Measurements from ENCODE around the gene RSPH1.

The RSPH1 gene

DNA sequence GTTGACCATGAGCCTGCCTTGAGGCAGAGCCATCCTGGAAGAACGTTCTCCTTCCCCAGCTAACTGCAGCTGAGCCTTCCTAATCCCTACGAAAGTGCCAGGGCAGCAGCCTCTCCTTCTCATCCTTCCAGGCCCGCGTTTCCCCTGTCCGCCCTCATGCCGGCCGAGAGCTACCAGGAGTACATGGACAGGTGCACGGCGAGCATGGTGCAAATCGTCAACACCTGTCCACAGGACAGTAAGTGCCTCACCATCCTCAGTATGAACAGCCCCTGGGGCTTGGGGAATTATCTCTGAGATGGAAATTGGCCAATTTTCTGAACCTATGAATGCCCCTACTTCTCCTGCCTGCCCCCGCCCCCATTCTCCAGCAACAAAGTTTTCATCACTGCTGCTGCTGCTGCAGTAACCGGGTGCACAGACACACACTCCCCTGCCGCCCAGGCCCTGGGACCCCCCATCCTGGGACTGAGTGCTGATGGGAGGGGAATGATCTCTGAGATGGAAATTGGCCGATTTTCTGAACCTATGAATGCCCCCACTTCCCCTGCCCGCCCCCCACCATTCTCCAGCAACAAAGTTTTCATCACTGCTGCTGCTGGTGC lies 52.7 kb downstream of the RSPH1 start:
- no peak for DNase-seq

DNA sequence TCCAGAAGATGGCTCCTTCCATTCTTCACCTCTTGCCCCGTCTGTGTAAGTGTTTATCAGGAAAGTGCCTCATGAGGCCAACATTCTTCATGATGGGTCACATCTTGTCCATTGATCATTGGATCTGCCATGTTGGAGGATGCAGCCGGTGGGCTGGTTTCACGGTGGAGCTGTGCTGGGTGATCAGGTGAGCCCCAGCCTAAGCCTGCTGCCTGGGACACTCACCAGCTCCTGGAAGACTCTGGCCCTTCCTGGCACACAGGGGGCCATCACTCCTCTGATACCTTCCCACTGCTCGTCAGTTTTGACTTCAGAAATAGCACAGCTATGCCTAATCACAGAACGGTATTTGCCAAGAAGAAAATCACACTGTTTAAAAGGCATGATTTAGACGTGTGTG lies 54.1 kb downstream of the RSPH1 start:
- DNase-seq, result no peak

DNA sequence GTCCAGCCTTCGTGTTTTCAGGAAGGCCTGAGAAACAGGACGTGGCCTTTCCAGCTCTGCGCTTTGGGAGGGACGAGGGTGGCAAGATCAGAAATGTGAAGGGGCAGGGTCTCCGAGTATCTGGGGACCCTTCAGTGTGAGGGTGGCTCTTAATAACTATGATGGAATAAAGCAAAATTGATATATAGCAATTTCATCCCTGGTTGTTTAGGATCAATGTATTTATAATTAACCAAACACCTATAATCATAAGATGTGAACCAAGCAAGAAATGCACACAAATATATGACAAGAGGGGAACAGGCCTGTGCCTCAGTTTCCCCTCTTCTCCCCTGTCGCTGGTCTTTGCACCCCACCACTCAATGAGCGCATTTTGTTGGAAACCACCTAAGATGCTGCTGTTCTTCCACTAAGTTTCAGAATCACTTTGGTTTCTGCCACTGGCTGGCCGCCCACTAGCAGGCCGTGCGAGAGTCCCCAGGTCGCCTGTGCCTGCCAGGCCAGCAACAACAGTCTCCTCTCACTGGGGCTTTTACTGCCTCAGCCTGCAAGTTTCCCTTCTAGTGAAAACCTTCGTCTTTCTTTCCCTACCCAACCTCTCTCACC lies 55.7 kb downstream of the RSPH1 start:
- DNase-seq, result no peak

DNA sequence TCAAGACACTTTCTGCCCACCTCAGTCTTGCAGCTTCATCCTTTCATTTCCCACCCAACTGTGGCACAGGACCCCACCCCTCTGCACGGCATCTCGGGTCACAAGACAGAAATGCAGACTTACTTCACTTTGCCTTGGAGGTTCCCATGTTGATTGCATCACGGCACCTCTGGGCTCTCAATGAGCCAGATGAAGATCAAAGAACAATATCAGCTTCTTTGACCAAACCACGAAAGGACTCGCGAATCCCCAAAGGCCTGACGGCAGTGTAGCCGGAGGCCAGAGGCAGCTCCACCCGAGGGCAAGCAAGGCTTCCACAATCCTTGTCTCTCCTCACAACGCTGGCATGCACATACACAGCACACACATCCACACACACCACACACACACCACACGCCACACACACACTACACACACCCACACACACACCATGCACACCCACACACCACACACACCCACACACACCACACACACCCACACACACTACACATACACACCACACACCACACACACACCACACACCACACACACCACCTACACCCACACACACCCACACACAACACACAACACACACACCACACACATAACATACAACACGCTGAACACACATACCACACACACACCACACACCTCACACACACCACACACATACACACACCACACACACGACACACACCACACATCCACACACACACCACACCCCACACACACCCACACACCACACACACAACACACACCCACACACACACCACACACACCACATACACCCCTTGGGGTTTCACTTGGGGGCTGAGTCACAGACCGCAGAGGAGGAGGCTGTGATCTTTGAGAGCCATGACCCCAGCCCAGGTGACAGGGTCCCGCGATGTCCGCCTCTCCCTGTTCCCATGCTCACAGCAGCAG lies 56.5 kb downstream of the RSPH1 start:
- DNase-seq, result no peak

DNA sequence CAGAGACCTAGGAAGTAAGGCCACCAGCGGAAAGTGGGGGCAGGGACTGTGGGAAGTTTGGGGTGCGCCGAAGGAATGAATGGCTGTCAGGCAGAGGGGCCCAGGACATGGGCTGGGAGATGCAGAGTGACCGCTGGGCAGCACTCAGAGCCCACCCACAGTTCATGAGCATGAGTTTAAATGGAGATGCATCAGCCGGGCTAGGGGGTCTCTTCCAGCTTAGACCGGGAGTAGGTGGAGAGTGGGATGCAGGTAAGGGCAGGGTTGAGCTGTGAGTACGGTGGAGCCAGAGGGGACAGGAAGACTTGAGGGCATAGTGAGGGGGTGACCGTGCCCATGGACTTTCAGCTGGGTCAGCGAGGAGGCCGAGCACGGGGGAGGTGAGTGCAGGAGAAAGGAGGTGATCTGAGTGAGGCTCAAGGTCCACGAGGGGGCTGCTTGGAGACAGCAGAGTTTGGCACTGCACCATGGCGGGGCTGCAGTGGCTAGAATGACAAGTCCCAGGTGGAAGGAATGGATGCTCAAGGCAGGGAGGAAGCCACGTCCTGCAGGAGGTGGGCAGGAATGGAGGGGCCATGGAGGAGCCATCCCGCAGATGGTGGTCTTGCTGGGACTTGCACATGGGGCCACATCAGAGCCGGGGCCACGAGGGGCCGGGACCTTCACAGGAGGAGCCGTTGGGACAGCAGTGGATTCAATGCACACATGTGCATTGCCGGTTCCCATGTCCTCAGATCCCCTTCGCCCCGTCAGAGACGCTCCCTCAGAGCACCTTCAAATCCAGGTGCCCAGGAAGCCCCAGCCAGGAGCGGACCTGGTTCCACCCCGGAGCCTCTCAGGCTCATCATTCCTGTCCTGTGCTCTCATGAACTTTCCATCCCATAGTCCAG lies 57.5 kb downstream of the RSPH1 start:
- DNase-seq, result no peak

DNA sequence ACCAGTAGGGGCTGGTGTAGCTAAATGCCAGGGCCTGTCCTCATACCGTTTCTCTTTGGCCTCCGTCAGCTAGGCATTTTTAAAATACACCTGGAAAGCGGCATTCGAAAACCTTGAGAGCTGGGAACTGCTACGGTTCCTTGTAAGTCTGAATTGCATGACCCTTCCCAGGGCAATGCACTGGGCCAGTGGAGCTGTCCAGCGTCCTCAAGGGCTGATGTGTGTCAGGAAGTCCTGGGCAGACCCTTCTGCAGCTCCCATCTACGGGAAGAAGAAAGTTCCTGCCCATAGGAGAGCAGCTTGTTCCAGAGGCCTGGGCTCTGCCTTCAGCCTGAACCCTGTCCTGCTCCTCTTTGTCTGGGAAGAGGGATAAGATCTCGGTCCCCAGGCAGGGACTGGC lies 58.2 kb downstream of the RSPH1 start:
- DNase-seq, result no peak

DNA sequence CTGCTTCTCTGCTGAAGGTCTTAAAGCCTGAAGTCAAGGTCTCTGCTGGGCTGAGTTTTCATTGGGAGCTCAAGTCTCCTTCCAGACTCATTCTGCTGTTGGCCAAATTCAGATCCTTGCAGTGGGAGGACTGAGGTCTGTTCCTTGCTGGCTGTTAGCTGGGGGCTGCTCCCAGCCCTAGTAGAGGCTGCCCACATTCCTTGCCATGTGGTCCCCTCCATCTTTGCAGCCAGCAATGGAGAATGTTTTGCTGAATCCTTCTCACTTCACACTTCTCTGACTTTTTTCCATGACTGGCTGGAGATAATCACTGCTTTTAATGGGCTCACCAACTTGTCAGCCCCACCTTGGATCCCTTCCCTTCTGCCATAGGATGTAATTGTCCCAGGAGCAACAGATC lies 59.1 kb downstream of the RSPH1 start:
- no peak for DNase-seq

DNA sequence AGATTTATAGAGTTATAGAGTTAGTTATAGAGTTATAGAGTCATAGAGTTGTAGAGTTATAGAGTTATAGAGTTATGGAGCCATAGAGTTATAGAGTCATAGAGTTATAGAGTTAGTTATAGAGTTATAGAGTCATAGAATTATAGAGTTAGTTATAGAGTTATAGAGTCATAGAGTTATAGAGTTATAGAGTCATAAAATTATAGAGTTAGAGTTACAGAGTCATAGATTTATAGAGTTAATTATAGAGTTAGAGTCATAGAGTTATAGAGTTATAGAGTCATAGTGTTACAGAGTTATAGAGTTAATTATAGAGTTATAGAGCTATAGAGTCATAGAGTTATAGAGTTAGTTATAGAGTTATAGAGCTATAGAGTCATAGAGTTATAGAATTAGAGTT lies 60.2 kb downstream of the RSPH1 start:
- no peak for DNase-seq

DNA sequence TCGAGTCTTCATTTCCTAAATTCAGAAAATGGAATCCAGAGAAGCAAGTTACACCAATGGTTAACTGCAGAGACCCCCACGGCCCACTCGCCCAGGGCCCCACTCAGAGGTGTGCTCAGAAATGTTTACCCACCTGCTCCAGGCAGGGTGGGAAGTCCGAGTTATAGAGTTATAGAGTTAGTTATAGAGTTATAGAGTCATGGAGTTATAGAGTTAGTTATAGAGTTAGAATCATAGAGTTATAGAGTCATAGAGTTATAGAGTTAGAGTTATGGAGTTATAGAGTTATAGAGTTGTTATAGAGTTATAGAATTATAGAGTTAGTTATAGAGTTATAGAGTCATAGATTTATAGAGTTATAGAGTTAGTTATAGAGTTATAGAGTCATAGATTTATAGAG lies 60.6 kb downstream of the RSPH1 start:
- no peak for DNase-seq

DNA sequence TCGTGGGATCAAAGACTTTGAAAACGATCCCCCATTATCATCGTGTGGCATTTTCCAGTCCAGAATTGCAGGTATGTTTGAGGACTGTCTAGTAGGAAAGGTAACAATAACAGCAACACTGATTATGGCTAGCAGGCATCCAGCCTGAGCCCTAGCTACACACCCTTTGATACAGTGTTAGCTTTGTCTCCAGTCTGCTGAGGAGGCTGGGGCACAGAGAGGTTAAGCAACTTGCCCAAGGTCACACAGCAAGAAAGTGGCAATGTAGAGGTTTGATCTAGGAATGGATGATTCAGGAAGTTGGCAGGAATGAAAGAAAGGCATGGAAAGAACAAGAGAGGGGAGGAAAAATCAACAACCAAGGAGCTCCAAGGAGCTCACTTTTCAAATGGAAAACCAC lies 61.1 kb downstream of the RSPH1 start:
- no peak for DNase-seq

DNA sequence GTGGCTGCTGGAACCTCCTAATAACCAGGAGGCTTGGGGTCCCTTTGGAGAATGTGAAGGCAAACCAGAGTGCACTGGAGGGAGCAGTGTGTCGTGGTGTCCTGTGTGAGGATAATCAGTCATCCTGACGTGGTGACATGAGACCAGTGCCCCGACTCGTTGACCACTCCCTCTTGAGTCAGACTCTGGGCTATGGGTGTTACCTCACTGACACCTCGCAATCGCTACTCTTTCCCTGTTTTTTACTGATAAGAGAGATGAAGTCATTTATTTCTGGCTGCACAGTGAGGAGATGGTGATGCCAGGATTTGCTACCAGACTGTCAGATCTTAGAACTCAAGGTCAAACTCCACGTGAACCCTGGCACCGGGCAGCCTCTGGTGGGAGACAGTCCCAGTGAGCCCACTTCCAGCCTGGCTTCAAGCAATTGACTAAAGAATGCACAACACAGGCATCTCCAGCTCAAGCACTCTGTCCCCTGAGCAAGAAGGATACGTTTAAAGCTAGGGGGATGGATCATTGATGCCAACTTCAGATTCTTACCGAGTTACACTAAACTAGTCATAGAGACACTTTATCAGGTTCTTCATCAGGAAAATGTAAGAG lies 62.0 kb downstream of the RSPH1 start:
- no peak for DNase-seq

DNA sequence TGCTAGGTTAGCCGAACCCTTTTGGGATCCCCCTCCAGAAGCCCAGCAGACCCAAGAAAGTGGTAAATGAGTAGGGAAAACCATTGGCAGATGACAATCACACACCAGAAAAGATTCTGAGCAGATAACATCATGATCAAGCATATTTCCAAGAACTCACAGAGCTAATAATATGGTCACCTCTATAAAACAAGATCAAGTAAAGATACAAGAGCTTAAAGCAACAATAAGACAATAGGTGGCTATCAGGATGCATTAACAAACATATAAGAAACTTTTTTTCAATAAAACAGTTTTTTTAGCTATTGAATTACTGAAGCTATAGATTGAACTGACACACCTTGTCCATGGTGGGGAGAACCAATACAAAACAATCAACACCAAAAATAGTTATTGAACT lies 63.3 kb downstream of the RSPH1 start:
- DNase-seq, result no peak

DNA sequence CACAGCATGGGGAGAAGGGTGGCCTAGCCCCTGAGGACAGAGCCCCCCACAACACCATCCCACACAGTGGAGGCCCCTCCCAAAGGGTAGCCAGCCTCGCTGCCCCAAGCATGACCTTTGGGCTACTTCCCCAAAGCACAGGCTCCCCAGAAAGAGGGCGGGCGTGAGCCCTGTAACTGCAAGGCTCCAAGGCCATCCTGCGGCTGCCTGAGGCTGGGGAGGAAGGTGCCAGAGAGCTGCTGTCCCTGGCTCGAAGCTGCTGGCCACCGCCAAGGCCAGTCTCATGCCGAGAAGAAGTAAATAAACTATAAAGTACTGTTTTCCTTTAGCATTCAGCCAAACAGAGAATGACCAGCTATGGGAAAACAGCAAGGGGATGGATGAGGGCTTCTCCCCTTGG lies 64.8 kb downstream of the RSPH1 start:
- DNase-seq, result no peak

DNA sequence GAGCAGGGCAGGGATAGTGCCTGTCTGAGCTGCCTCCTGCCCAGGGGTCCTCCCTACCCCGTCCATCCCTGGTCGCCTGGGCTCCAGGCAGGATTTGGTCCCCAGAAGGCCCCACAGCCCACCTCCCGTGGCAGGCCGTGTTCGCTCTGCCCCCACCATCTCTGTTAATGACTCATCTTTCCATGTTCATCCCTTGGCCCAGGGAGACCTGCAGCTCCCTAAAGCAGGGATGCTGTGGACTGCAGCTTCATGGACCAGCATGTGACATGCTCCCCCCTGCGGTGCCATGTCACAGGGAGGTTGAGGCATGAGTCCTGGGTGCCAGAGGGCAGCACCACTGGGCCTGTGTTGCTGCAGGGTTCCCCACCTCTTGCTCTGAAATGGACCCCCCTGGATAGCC lies 65.5 kb downstream of the RSPH1 start:
- DNase-seq, result no peak

DNA sequence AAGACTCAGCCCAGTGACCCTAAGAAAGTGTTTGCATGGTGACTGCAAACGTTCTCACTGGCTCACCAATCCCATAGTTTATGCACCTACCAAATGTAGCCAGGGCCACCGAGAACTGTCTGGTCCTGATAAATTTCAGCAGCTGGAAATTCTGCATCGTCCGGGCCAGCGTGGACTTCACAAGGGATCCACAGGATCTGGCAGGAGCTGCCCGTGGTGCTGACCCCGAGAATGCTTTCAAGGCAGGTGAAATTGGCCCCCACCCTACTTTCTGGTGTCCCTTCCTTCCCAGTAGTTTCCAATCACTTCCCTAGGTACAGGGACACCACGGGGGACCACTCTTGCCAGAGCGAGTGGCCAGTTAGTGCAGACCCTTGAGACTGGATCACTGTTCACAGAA lies 66.2 kb downstream of the RSPH1 start:
- no peak for DNase-seq

DNA sequence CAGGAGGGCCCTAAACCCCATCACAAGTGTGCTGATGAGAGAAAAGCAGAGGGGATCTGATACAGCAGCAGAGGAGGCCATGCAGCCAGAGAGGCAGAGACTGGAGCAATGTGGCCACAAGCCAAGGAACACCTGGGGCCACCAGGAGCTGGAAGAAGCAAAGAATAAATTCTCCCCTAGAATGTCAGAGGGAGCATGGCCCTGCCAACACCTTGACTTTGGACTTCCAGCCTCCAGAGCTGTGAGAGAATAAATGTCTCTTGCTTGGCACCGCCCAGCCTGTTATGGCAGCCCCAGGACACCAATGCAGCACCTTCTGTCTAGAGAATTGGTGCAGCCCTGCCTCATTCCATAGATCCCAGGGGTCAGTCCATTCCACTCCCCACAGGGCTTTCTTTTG lies 67.0 kb downstream of the RSPH1 start:
- DNase-seq, result no peak

DNA sequence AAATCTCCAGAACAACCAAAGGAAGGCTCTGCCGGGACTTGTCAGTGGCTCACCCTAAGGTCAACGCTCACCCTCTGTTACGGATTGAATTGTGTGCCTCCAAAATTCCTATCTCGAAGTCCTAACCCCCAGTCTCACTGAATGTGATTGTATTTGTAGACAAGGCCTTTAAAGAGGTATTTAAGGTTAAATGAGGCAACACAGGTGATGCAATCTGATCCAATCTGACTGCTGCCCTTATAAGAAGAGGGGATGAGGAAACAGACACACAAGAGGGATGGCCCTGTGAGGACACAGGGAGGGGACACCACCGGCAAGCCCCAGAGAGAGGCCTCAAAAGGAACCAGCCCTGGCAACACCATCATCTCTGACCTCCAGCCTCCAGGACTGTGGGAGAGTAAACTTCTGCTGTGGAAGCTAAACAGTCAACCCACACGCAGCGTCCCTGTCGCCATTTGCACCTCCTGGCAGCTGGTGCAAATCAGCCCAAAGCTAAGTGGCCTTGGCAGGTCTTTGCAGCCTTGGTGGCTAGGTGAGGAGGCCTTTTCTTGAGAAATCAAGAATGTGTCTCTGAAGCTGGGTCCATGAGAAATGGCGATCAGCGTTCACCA lies 68.1 kb downstream of the RSPH1 start:
- DNase-seq, result no peak

DNA sequence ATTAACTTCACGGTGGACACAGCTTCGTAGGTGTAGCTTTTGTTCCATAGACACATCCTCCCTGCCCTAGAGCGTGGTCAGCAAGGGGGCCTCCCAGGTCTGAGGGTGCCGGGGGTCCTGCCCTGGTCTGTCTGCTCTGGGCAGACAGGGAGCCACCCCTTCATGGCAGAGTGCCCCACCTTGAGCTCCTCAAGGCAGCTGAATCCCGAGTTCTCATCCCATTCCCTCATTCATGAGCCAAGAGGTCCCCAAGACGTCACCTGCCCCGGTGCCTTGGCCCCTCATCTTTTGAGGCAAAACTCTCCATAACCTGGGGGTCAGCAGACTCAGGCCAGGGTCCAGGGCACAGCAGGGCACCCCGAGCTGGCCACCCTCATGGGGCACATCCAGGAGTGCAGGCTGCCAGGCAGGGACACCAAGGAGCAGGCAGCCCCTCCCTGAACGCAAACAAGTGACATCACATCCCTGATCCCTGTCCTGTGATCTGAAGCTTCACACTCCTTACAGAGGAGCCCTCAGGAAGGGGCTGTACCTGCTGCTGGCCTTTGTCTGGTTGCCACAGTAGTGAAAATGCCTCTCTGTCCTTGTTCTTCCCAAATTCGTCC lies 69.0 kb downstream of the RSPH1 start:
- DNase-seq, result no peak

DNA sequence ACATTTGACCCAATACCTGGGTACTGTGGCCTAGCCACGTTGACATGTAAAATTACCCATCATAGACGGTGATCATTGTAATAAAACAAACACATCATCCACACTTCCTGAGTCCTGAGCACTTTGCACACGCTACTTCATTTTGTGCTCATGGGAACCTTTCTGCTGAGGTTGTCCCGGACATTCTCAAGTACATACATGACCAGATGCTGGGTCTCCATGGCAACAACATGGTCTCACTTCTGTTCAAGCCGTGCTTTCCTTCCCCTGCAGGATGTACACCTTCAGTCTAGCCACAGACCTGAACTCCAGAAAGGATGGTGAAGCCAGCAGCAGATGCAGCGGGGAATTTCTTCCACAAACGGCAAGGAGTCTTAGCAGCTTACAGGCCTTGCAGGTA lies 69.6 kb downstream of the RSPH1 start:
- DNase-seq, result no peak

DNA sequence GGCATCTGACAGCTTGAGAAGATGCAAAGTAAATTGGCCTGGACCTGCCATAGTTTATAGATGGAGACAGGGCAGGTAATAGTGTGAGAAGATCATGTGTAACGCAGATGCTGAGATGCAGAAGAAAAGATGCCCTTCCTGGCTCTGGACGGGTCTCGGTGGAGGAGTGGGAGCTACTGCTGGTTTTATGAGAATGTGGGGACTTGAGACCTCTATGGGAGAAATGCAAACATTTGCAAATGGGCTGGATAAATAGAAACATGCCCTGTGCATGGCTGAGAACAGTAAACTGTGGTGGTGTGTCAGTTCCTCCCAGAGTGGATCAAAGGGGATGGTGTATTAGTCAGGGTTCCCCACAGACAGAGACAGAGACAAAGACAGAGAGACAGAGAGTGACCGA lies 70.4 kb downstream of the RSPH1 start:
- DNase-seq, result no peak

DNA sequence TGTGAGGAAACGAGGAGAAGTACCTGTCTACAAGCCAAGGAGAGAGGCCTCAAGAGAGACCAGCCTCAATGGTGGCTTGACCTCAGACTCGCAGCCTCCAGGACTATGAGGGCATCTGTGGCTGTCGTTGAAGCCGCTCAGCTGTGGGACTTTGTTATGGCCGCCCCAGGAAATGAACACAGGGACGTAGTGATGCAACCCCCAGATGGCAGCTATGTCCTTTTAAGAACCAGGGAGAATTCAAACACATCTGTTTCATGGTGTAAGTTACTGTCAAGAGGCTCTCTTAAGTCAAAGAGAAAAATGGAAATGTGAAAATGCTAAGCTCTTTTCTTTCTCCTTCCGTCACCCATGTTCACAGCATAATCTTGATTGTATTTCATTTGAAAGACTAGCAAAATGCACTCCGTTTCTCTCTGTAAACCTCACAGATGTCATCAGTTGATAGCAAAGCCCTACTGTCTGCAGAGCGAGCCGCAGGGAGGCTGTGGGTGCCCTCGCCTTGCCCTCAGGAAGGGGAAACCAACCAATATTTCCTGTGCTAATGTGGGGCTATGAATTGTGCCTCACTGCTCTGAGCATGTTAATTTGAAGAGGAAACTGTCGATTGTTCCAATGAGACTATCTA lies 71.0 kb downstream of the RSPH1 start:
- peak in 2 of 4 experiments; percentile 43 to 56 for DNase-seq

Data from activated naive CD4-positive, alpha-beta T cell (primary cell).